Endothelial cell (in vitro differentiated cells): ENCODE results near the gene LAMC2. TPM values are rescaled to one million over a fixed set of nuclear protein-coding genes. Genes with fewer than 3 reads are reported as not detected.

Experiments
- DNase-seq: peaks from one replicate; pipeline ENCODE4 v3.0.0; 2021; ENCODE audit warnings: low spot score
- H3K27ac Mint-ChIP-seq: one replicate; pipeline ENCODE4 v1.8.0; 2021; ENCODE audit warnings: mixed read lengths, inconsistent platforms; ENCODE audit not compliant: unreplicated experiment
- H3K27me3 Mint-ChIP-seq: one replicate; pipeline ENCODE4 v1.8.0; 2021; ENCODE audit warnings: mild to moderate bottlenecking, moderate library complexity, mixed read lengths, inconsistent platforms; ENCODE audit not compliant: unreplicated experiment
- H3K36me3 Mint-ChIP-seq: one replicate; pipeline ENCODE4 v1.8.0; 2021; ENCODE audit warnings: mild to moderate bottlenecking, low read depth, mixed read lengths, inconsistent platforms; ENCODE audit not compliant: unreplicated experiment
- H3K4me1 Mint-ChIP-seq: one replicate; pipeline ENCODE4 v1.8.0; 2021; ENCODE audit warnings: mild to moderate bottlenecking, mixed read lengths, inconsistent platforms; ENCODE audit not compliant: unreplicated experiment
- H3K4me3 Mint-ChIP-seq: one replicate; pipeline ENCODE4 v1.8.0; 2021; ENCODE audit warnings: mild to moderate bottlenecking, mixed read lengths, inconsistent platforms; ENCODE audit not compliant: unreplicated experiment
- H3K9me3 Mint-ChIP-seq: one replicate; pipeline ENCODE4 v1.8.0; 2021; ENCODE audit warnings: mixed read lengths, inconsistent platforms; ENCODE audit not compliant: unreplicated experiment
- total RNA-seq: library from RNA; stranded (reverse); fragmentation: NEBNext Ultra II Directional; extraction: Animal tissue kit (Norgen Biotek cat#: 25700); gene quantifications from one replicate; pipeline ENCODE4 v1.2.1, GENCODE V29; 2021; ENCODE audit not compliant: unreplicated experiment
- TF ChIP-seq, protein P1 (sequence below): fragments of 200-600 bp; sonication (generic); IDR thresholded peaks from one replicate; pipeline ENCODE4 v1.5.0; 2021; ENCODE audit warnings: antibody characterized with exemption; ENCODE audit not compliant: unreplicated experiment

LAMC2 gene
- total RNA-seq, 1 donor from 2014 or later = 2.3 TPM

DNA sequence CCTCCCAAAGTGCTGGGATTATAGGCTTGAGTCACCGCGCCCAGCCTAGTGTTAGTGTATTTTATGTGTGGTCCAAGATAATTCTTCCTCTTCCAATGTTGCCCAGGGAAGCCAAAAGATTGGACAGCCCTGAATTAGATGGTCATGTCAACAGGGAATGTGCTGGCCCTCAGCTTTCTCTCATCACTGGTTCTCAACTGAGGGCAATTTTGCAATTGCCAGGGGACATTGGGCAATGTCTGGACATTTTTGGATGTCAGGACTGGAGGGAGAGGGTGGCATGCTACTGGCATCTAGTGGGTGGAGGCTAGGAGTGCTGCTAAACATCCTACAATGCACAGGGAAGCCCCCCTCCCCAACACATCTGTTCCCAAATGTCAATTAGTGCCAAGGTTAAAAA lies 95.0 kb downstream of the LAMC2 start:
- TF ChIP-seq, protein P1, sequence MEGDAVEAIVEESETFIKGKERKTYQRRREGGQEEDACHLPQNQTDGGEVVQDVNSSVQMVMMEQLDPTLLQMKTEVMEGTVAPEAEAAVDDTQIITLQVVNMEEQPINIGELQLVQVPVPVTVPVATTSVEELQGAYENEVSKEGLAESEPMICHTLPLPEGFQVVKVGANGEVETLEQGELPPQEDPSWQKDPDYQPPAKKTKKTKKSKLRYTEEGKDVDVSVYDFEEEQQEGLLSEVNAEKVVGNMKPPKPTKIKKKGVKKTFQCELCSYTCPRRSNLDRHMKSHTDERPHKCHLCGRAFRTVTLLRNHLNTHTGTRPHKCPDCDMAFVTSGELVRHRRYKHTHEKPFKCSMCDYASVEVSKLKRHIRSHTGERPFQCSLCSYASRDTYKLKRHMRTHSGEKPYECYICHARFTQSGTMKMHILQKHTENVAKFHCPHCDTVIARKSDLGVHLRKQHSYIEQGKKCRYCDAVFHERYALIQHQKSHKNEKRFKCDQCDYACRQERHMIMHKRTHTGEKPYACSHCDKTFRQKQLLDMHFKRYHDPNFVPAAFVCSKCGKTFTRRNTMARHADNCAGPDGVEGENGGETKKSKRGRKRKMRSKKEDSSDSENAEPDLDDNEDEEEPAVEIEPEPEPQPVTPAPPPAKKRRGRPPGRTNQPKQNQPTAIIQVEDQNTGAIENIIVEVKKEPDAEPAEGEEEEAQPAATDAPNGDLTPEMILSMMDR = no peak
- Mint-ChIP-seq H3K27ac (no peak overlapping the region), H3K9me3 (no peaks in the 10 kb centered on the region), H3K36me3 (no peaks in the 10 kb centered on the region), H3K4me3 (no peak overlapping the region), H3K4me1 (peaks cover 15% of the 10 kb centered on the region), H3K27me3 (peaks cover 7% of the 10 kb centered on the region)
- DNase-seq = no peak

- DNase-seq = peak; percentile 92
- Mint-ChIP-seq H3K27me3 (peaks cover 7% of the 10 kb centered on the region), H3K4me3 (no peak overlapping the region), H3K4me1 (peaks cover 15% of the 10 kb centered on the region), H3K36me3 (no peaks in the 10 kb centered on the region), H3K9me3 (no peaks in the 10 kb centered on the region), H3K27ac (no peak overlapping the region)
- TF ChIP-seq, protein P1 = peak; percentile 84
Measured at GRCh38 chr1:183281553-183282091, 95.6 kb downstream of the LAMC2 start.

GRCh38 chr1:183282101-183282855 lies 96.2 kb downstream of the LAMC2 start:
- Mint-ChIP-seq H3K27ac (peak overlapping the region; percentile 36), H3K36me3 (no peaks in the 10 kb centered on the region), H3K9me3 (no peaks in the 10 kb centered on the region), H3K4me1 (peaks cover 18% of the 10 kb centered on the region), H3K27me3 (peaks cover 7% of the 10 kb centered on the region), H3K4me3 (no peak overlapping the region)
- TF ChIP-seq, protein P1 = no peak
- DNase-seq = no peak

GRCh38 chr1:183283286-183283685 lies 97.2 kb downstream of the LAMC2 start:
- Mint-ChIP-seq H3K9me3 (no peaks in the 10 kb centered on the region), H3K27ac (no peak overlapping the region), H3K36me3 (no peaks in the 10 kb centered on the region), H3K4me3 (no peak overlapping the region), H3K4me1 (peaks cover 17% of the 10 kb centered on the region), H3K27me3 (peaks cover 7% of the 10 kb centered on the region)
- no peak for DNase-seq
- TF ChIP-seq, protein P1 = no peak

DNA sequence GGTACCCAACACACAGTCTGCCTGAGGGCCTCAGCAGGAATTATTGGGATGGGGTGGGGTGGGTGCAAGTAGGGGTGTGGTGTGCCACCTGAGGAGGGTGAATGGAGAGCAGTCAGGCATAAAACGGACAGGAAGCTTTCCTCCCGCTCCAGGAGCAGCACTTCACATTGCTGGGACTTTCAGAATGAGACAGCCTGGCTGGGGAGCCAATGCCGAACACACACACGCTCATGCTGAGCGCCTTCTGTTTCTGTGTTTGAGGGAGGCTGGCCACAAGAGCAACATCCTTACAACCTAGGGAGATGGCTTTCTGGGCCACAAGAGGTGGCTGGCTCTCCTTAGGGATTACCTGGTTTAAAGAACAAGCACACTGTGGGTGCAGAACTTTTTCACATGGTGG lies 98.0 kb downstream of the LAMC2 start:
- no peak overlapping the region for H3K4me3 Mint-ChIP-seq
- peaks cover 10% of the 10 kb centered on the region for H3K4me1 Mint-ChIP-seq
- TF ChIP-seq, protein P1 = no peak
- no peaks in the 10 kb centered on the region for H3K9me3 Mint-ChIP-seq
- no peaks in the 10 kb centered on the region for H3K36me3 Mint-ChIP-seq
- no peak overlapping the region for H3K27ac Mint-ChIP-seq
- no peak for DNase-seq
- H3K27me3 Mint-ChIP-seq = peaks cover 7% of the 10 kb centered on the region
